Activated effector memory CD4-positive, alpha-beta T cell treated with anti-CD3 and anti-CD28 coated beads, Interleukin-2, amount 50 U/mL, for 16 hours (primary cell): ENCODE data around the gene PKP2.

Experiments
- DNase-seq: peaks from one replicate; pipeline ENCODE4 v3.0.0-alpha.2; 2020

Gene PKP2

GRCh38 chr12:32801269-32801980 is 95.2 kb downstream of the PKP2 start:
- no peak for DNase-seq

- no peak for DNase-seq
Measured at GRCh38 chr12:32794281-32794680, 102.3 kb downstream of the PKP2 start.

GRCh38 chr12:32789916-32790315 is 106.7 kb downstream of the PKP2 start:
- DNase-seq: no peak

- no peak for DNase-seq
Measured at GRCh38 chr12:32789446-32789845, 107.1 kb downstream of the PKP2 start.

DNA sequence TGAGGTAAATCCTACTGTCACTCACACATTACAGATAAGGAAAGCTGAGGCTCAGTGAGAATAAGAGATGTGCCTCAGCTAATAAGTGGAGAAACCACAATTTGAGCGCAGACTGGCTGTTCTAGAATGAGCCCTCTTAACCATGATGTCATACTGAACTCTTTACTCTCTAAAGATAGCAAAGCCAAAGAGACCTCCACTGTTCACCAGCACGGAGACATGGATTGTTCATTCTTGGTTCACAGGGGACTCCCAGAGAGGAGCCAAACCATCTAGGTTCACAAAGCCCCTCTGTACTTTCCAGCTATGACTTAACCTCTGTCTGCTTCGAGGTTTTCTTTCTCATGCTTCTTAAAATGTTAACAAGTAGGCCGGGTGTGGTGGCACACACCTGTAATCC is 108.2 kb downstream of the PKP2 start:
- no peak for DNase-seq

DNA sequence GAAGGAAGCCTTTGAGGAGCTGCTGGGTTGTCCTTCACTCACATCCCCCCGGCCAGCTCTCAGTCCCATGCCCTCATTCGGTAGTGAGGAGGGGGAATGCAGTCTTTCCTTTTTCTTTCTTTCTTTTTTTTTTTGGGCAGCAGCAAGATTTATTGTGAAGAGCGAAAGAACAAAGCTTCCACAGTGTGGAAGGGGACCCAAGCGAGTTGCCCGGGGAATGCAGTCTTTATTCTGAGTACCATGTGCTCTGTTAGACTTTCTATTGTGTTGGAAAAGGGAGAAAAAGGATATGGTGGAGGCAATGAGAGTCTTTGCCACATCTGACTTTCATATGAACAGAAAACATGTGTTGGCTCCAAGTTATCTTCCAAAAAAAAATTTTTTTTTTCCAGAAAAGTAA is 111.0 kb downstream of the PKP2 start:
- no peak for DNase-seq

- no peak for DNase-seq
Measured at GRCh38 chr12:32783029-32783428, 113.5 kb downstream of the PKP2 start.

DNA sequence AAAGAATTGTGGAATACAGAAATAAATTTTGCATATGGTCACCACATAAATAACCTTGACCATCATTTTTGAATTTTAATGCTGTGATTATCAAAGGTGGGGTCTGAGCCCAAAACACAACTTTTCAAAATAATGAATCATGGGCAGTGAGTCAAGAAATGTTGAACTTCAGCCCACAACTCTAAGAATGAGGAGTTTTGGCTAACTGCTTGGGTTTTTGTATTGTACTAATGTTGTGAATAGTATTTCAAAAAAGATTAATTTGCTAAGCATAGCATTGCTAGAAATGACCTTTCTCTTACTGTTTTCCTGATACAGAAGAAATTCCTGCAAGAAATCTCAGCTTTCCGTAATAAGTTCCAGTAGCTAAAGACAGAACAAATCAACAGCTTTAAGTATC is 116.5 kb downstream of the PKP2 start:
- DNase-seq: no peak

DNA sequence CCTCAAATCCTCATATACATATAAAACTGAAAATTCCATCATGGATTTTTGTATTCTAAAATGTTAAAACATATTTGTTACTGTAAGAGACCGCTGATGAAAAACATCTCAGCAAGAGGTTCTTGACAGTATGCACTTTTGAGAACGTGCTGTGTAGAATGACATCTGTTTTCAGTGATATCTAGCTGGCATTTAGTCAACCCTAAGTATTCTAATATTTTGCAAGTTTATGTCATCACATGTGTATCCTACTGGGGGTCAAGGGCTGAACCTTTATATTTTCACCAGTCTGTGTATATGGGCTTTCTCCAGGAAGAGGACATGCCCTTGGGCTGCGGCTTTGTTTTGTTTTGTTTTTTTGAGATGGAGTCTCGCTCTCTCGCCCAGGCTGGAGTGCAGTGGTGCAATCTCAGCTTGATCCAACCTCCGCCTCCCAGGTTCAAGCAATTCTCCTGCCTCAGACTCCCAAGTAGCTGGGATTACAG is 118.8 kb downstream of the PKP2 start:
- no peak for DNase-seq

- no peak for DNase-seq
Measured at GRCh38 chr12:32777159-32777558, 119.4 kb downstream of the PKP2 start.

DNA sequence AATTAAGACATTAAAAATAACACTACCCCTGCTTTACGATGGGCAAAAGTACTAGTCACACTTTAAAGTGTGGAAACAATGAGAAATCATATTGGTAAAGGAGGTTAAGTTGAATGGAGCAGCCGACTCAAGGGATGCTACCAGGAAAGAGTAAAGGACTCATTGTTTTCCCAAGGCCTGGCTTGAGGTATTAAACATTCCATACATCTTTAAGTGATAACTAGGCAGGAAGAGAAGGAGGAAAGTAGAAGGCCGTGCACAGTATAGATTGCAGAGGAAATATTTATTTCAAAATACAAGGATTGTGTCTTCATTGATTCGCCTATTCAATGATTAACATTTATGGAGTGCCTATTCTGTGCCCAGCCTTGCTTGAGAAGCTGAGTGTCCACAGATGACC is 120.3 kb downstream of the PKP2 start:
- DNase-seq: no peak

DNA sequence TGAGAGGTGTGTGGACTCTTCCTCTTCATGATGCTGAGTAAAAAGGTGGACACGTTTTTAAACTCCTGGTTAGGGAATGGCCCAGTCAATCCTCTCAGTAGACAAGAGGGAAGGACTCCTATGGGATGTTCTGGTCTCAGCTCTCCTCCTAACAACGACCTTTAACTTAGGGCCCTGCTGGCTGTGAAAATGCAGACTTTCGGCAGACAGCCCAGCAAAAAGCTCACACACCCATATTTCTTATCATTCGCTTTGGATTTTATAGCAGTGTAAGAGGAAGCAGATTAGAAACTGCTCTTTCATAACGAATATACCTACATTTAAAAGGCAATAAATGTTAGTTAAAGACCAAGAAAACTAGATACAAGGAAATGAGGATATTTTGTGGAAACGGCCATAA is 122.9 kb downstream of the PKP2 start:
- DNase-seq: no peak

- no peak for DNase-seq
Measured at GRCh38 chr12:32770141-32770540, 126.4 kb downstream of the PKP2 start.

- DNase-seq: no peak
Measured at GRCh38 chr12:32768518-32768917, 128.1 kb downstream of the PKP2 start.

GRCh38 chr12:32765906-32766305 is 130.7 kb downstream of the PKP2 start:
- no peak for DNase-seq

DNA sequence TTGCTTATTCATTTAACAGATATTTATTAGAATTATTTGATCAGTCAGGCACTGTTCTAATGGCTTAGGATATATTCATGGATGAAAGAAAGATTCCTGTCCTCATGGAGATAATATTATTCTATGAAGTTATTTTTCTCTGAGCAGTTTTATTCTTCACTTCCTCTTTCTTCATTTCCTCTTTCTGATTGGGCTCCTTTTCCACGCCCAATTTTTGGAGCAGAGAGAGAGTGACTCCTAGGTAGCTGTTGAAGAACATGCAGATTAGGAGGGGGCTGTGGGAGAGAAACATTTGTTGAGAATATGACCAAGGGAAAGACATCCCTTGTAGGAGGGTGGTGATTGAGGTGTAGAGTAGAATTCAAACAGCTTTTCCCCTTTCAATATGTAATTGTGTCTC is 134.9 kb downstream of the PKP2 start:
- no peak for DNase-seq

GRCh38 chr12:32757157-32757556 is 139.4 kb downstream of the PKP2 start:
- no peak for DNase-seq

DNA sequence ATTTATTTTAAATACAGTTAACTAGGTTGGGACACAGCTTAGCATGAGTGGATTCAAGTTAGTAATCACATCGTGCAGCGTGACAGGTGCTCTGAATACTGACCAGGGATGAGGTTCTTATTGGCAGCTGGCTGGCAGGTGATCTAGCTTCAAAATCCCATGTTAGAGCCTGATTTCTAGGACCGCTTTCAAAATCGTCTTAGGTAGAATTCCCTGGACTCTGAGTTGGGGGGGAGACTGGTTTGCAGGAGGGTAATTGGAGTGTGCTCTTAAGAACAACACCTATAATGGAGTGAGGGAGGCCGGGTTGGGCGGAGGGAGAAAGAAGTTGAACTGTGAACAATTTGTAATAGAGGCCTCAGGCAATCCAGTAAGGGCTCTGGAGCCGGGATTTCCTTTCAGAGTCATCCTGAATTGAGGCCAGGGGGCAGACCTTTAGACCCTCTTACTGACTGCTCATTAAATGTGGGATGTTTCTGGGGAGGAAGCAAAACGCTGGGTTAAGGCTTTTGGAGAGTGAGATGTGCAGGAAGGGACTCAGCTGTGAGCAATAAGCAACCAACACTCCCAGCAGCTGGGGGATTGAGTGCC is 140.0 kb downstream of the PKP2 start:
- DNase-seq: no peak

- peak; percentile 95 for DNase-seq
Measured at GRCh38 chr12:32755654-32756475, 140.7 kb downstream of the PKP2 start, which contains the start of gene YARS2. YARS2 (minus strand) TSS chr12:32755897; CDS start chr12:32755874, 23 bp downstream.

- peak; percentile 88 for DNase-seq
Measured at GRCh38 chr12:32755051-32755653, 141.4 kb downstream of the PKP2 start.

DNA sequence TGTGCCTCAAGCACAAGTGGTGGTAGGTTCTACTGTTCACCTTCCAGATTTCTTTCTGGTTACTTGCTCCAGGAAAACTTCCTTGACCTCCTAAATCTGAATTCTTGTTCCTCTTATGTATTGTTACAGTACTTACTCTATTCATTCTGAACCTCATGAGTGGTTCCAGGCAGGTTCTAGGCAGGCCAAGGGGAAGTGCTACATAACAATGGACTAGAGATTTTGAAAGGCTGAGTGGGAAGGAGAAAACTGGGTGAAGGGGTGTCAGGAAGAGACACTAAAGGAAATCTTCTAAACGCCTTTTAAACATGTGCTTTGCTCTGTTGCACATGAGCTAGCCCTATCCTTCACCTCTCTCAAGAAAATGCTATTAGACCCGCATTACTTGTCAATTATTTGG is 142.5 kb downstream of the PKP2 start:
- no peak for DNase-seq

- no peak for DNase-seq
Measured at GRCh38 chr12:32753605-32754004, 143.0 kb downstream of the PKP2 start.

GRCh38 chr12:32743264-32743663 is 153.3 kb downstream of the PKP2 start:
- no peak for DNase-seq
